GM12864 (cell line): Measurements from ENCODE around the gene CREB3.

Source experiments
- DNase-seq: peaks from one replicate; pipeline ENCODE4 v3.0.0-alpha.2; 2011; ENCODE audit warnings: low read depth
- H3K4me3 ChIP-seq: 2 replicates; pipeline ENCODE4 v1.5.1; 2011; ENCODE audit warnings: mild to moderate bottlenecking, low read depth, low read length, control low read depth
- TF ChIP-seq, protein P1 (sequence below): IDR thresholded peaks from 2 replicates; pipeline ENCODE4 v1.5.1; 2011; ENCODE audit warnings: low read depth, mild to moderate bottlenecking, moderate library complexity, low read length, control low read depth, inconsistent platforms; ENCODE audit errors: missing control alignments

CREB3 gene

DNA sequence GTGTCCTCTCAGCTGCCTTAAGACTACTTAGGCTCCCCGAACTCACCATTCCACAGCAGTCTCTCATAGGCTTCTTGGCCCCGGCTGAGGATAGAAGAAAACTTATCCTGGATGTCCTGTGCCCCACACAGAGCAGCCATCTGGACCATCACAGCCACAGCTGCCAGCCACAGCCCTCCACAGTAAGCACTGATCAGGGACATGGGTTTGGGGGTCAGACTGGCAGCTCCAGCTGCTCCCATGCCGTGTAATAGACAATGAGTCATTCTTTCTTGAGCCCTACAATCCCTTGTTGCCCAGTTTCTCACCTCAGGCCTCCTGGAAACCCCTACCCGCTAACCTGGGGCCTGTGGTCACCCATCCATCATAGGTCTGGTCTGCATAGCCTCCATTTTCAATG, 5.7 kb downstream of the CREB3 start:
- no peak for DNase-seq
- H3K4me3 ChIP-seq: no peak overlapping the region
- TF ChIP-seq, protein P1, sequence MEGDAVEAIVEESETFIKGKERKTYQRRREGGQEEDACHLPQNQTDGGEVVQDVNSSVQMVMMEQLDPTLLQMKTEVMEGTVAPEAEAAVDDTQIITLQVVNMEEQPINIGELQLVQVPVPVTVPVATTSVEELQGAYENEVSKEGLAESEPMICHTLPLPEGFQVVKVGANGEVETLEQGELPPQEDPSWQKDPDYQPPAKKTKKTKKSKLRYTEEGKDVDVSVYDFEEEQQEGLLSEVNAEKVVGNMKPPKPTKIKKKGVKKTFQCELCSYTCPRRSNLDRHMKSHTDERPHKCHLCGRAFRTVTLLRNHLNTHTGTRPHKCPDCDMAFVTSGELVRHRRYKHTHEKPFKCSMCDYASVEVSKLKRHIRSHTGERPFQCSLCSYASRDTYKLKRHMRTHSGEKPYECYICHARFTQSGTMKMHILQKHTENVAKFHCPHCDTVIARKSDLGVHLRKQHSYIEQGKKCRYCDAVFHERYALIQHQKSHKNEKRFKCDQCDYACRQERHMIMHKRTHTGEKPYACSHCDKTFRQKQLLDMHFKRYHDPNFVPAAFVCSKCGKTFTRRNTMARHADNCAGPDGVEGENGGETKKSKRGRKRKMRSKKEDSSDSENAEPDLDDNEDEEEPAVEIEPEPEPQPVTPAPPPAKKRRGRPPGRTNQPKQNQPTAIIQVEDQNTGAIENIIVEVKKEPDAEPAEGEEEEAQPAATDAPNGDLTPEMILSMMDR: no peak

DNA sequence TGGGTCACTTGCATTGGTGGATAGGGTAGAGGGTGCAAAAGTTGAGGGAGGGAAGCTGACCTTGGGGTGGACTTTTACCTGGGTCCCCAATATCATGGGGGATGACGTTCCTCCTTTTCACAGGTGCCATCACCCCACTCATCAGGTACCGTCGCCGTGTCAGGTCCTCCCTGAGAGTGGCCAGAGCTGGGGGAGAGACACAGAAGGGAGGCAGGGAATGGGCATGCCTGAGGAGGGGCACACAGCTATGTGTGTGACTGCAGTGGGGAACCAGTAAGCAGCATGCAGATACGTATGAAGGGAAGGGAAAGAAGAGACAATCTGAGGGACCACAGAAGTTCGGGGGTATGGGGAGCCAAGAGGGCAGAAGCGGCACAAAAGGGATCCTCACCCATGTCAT, 6.5 kb downstream of the CREB3 start:
- DNase-seq: no peak
- TF ChIP-seq, protein P1: no peak

DNA sequence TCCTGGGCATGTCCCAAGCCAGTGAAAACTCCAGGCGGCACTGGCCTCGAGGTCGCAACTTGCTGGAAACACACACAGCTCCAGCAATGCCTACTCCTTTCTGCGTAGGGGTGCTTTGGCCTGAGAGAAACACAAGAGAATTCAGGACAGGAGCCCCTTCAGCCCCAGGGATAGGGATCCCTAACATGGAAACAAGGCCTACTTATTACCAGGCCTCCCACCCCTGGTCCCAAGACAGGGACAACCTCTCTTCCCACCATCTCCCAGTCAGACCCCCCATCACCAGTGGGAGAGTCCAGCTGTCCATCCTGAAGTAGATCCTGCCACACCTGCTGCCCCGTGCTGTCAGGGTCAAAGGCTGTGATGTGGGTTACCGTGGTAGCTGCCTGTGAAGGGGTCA, 7.8 kb downstream of the CREB3 start:
- TF ChIP-seq, protein P1: no peak
- DNase-seq: no peak
- no peak overlapping the region for H3K4me3 ChIP-seq

More for the DNA sequence above, 6.5 kb downstream of the CREB3 start:
- H3K4me3 ChIP-seq: no peak overlapping the region

DNA sequence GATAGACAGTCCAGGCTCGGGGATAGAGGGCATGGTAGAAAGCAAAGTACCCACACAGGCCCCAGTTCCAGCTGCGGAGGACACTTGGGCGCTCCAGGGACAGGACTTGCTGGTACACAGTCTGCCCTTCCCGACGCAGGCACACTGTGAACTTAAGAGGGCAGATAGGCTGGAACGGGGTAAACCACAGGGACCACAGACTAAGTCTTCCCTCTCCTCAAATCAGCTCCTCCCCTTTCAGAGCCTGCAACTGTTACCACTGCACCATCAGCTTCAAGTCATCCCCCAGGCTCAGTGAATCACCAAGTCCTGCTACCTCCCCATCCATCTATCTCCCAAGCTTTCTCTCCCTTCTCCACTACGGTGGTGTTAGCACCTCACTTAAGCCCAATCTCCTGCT, 9.3 kb downstream of the CREB3 start:
- TF ChIP-seq, protein P1: no peak
- DNase-seq: no peak
- no peak overlapping the region for H3K4me3 ChIP-seq

DNA sequence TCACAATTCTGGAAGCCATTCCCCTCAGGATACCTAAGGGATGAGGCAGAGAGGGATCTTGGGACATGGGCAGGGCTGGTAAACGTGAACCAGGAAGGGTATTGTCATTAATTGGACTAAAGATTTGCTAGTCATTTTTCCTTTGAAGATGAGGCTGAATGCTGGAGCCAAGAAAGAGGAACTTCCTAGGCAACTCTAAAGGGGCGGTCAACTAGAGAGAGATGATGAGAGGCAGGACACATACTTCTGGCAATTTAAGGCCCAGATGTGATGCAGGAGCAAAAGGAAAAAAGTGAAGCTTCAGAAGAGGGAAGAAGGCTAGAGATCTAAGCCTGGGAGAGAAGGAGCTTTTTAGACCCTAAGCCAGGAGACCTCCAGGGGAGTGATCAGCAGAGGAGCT, 11.0 kb downstream of the CREB3 start:
- H3K4me3 ChIP-seq: no peak overlapping the region
- TF ChIP-seq, protein P1: no peak
- no peak for DNase-seq

DNA sequence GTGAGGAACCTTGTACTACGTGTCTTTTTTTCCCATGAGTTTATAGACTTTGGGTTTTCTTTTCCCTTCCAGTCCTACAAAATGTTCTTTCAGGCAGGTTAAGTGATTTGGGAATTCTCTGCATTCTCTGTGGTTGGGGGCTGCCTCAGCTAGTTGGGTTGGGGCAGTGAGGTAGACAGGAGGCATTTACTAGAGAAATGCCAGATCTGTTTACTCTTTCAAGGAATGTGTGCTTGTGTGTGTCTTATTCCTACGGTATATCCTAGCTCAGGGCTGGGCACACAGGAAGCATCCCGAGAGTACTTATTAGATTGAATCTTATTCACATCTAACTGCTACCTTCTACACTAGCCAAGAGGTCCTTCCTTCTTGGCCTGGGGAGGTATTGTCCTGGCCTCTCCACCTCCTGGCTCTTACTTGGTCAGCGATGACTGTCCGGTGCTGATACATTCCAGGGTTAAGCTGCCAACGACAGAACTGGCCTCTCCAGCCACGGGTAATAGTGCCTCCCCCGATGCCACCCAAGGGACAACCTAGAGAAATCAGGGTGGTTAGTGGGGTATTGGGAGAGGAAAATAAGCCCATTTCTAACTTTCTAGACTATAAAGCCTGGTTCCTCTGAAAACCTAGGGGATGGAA, 11.5 kb downstream of the CREB3 start:
- DNase-seq: no peak
- H3K4me3 ChIP-seq: no peak overlapping the region
- TF ChIP-seq, protein P1: no peak

DNA sequence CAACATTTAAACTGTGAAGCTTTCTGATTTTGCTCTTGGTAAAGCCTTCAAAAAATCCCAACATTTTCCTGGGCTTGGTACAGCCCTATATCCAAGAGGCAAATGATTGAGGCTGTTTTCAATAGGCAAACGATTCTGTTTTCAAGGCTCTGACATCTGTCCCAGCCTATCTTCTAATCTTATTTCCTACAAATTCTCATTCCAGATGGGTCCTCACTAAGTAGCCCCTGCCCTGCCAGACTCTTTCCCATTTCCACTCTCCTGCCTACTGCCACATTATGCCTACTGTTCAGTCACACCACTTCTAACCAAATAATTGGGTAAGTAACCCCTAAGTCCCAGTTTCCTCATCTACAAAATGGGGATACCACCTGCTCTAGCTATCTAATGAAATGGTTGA, 13.1 kb downstream of the CREB3 start:
- H3K4me3 ChIP-seq: no peak overlapping the region
- DNase-seq: no peak
- TF ChIP-seq, protein P1: no peak
